H9 (cell line): ENCODE data around the gene PRKCI. TPM values are rescaled to one million over a fixed set of nuclear protein-coding genes. Genes with fewer than 3 reads are reported as not detected.

Source experiments
- DNase-seq: peaks from one replicate; pipeline ENCODE4 v3.0.0-alpha.2; 2017
- H2AFZ ChIP-seq: one replicate; pipeline ENCODE4 v1.6.1; 2013; ENCODE audit warnings: mild to moderate bottlenecking, low read length, control low read depth, moderate library complexity
- H2AK5ac ChIP-seq: 2 replicates; pipeline ENCODE4 v1.6.1; 2013; ENCODE audit warnings: low read length, control low read depth, mixed read lengths; ENCODE audit not compliant: insufficient read length
- H2BK120ac ChIP-seq: one replicate; pipeline ENCODE4 v1.6.1; 2013; ENCODE audit warnings: low read depth, mild to moderate bottlenecking, low read length, control low read depth, inconsistent platforms; ENCODE audit not compliant: poor library complexity, severe bottlenecking
- H2BK12ac ChIP-seq: 2 replicates; pipeline ENCODE4 v1.6.1; 2013; ENCODE audit warnings: low read length, control low read depth, mixed read lengths, low read depth; ENCODE audit not compliant: insufficient read length
- H2BK15ac ChIP-seq: 2 replicates; pipeline ENCODE4 v1.6.1; 2013; ENCODE audit warnings: low read depth, low read length, control low read depth
- H2BK20ac ChIP-seq: one replicate; pipeline ENCODE4 v1.6.1; 2013; ENCODE audit warnings: low read depth, mild to moderate bottlenecking, low read length, control low read depth, inconsistent platforms; ENCODE audit not compliant: poor library complexity, severe bottlenecking
- H2BK5ac ChIP-seq: 2 replicates; pipeline ENCODE4 v1.6.1; 2013; ENCODE audit warnings: low read length, control low read depth, mixed read lengths; ENCODE audit not compliant: insufficient read length
- H3K14ac ChIP-seq: 2 replicates; pipeline ENCODE4 v1.6.1; 2013; ENCODE audit warnings: low read length, control low read depth; ENCODE audit not compliant: insufficient read depth
- H3K18ac ChIP-seq: 2 replicates; pipeline ENCODE4 v1.6.1; 2013; ENCODE audit warnings: low read depth, mild to moderate bottlenecking, mixed read lengths, low read length, control low read depth; ENCODE audit not compliant: insufficient read length
- H3K23ac ChIP-seq: 2 replicates; pipeline ENCODE4 v1.6.1; 2013; ENCODE audit warnings: low read length, control low read depth, mixed read lengths, low read depth; ENCODE audit not compliant: insufficient read length
- H3K23me2 ChIP-seq: 2 replicates; pipeline ENCODE4 v1.6.1; 2013; ENCODE audit warnings: low read depth, mild to moderate bottlenecking, mixed read lengths, low read length, control low read depth; ENCODE audit not compliant: insufficient read length, poor library complexity, severe bottlenecking
- H3K27ac ChIP-seq: 2 replicates; pipeline ENCODE4 v1.5.1; 2013; ENCODE audit warnings: low read length, control low read depth, mixed read lengths, low read depth; ENCODE audit not compliant: insufficient read length
- H3K27me3 ChIP-seq: 2 replicates; pipeline ENCODE4 v1.6.1; 2013; ENCODE audit warnings: low read length, control low read depth, inconsistent platforms; ENCODE audit not compliant: insufficient read depth
- H3K4ac ChIP-seq: 2 replicates; pipeline ENCODE4 v1.6.1; 2013; ENCODE audit warnings: low read depth, mild to moderate bottlenecking, control low read depth, inconsistent platforms, low read length, moderate library complexity
- H3K4me1 ChIP-seq: 2 replicates; pipeline ENCODE4 v1.6.1; 2013; ENCODE audit warnings: low read length, control low read depth, inconsistent platforms; ENCODE audit not compliant: insufficient read depth
- H3K4me2 ChIP-seq: 2 replicates; pipeline ENCODE4 v1.6.1; 2013; ENCODE audit warnings: low read length, control low read depth, mixed read lengths; ENCODE audit not compliant: insufficient read length, insufficient read depth
- H3K56ac ChIP-seq: 2 replicates; pipeline ENCODE4 v1.6.1; 2013; ENCODE audit warnings: low read depth, mild to moderate bottlenecking, mixed read lengths, low read length, control low read depth; ENCODE audit not compliant: insufficient read length
- H3K79me1 ChIP-seq: 2 replicates; pipeline ENCODE4 v1.6.1; 2013; ENCODE audit warnings: low read depth, mild to moderate bottlenecking, moderate library complexity, low read length, control low read depth, inconsistent platforms; ENCODE audit not compliant: insufficient read depth, poor library complexity, severe bottlenecking
- H3K79me2 ChIP-seq: 2 replicates; pipeline ENCODE4 v1.6.1; 2013; ENCODE audit warnings: low read length, control low read depth, inconsistent platforms; ENCODE audit not compliant: insufficient read depth
- H3K9ac ChIP-seq: 2 replicates; pipeline ENCODE4 v1.6.1; 2013; ENCODE audit warnings: low read length, control low read depth, mixed read lengths; ENCODE audit not compliant: insufficient read length; ENCODE audit errors: extremely low read depth
- H3K9me3 ChIP-seq: one replicate; pipeline ENCODE4 v1.6.1; 2013; ENCODE audit warnings: low read depth, low read length, inconsistent platforms; ENCODE audit not compliant: control insufficient read depth
- H3T11ph ChIP-seq: one replicate; pipeline ENCODE4 v1.6.1; 2013; ENCODE audit warnings: mild to moderate bottlenecking, low read length, control low read depth, inconsistent platforms
- H4K20me1 ChIP-seq: one replicate; pipeline ENCODE4 v1.6.1; 2013; ENCODE audit not compliant: control insufficient read depth, insufficient read length, insufficient read depth
- H4K5ac ChIP-seq: 2 replicates; pipeline ENCODE4 v1.6.1; 2013; ENCODE audit warnings: low read depth, mild to moderate bottlenecking, mixed read lengths, low read length, control low read depth; ENCODE audit not compliant: insufficient read length
- H4K8ac ChIP-seq: replicated peaks from 2 replicates; pipeline ENCODE4 v1.6.1; 2013; ENCODE audit warnings: low read length, control low read depth, mixed read lengths, low read depth; ENCODE audit not compliant: insufficient read length
- H4K91ac ChIP-seq: 2 replicates; pipeline ENCODE4 v1.6.1; 2013; ENCODE audit warnings: low read depth, mild to moderate bottlenecking, moderate library complexity, mixed read lengths, low read length, control low read depth; ENCODE audit not compliant: insufficient read length
- H3K27ac Mint-ChIP-seq, 3 experiments: 2 replicates in 2 of 3; 3 replicates in 1 of 3; pipeline ENCODE4 v1.8.0; 2020 to 2021; ENCODE audit warnings: mixed read lengths in 3 of 3, mild to moderate bottlenecking in 1 of 3, moderate library complexity in 1 of 3
- H3K27me3 Mint-ChIP-seq: 2 replicates; pipeline ENCODE4 v1.8.0; 2021; ENCODE audit warnings: low read depth, mild to moderate bottlenecking, moderate library complexity, mixed read lengths
- H3K36me3 Mint-ChIP-seq, 3 experiments: 2 replicates in 2 of 3; 3 replicates in 1 of 3; pipeline ENCODE4 v1.8.0; 2020 to 2021; ENCODE audit warnings: low read depth in 3 of 3, mixed read lengths in 3 of 3; ENCODE audit not compliant: insufficient read depth in 1 of 3
- H3K4me1 Mint-ChIP-seq, 2 experiments: 2 replicates each; pipeline ENCODE4 v1.8.0; 2020; ENCODE audit warnings: mixed read lengths in 2 of 2
- H3K4me3 Mint-ChIP-seq, 2 experiments: 2 replicates in 1 of 2; 3 replicates in 1 of 2; pipeline ENCODE4 v1.8.0; 2020 to 2021; ENCODE audit warnings: mild to moderate bottlenecking in 2 of 2, mixed read lengths in 2 of 2, moderate library complexity in 1 of 2
- H3K9me3 Mint-ChIP-seq, 2 experiments: 2 replicates in 1 of 2; 3 replicates in 1 of 2; pipeline ENCODE4 v1.8.0; 2020; ENCODE audit warnings: mild to moderate bottlenecking in 2 of 2, mixed read lengths in 2 of 2, moderate library complexity in 1 of 2
- CTCF ChIP-seq: fragments of 200-600 bp; sonication (generic); conservative IDR thresholded peaks from 3 replicates; pipeline ENCODE4 v1.8.0; 2021; ENCODE audit warnings: antibody characterized with exemption, mild to moderate bottlenecking
- WGBS: extraction: QIAGEN DNeasy Blood & Tissue Kit; methylation state at CpG from one replicate; pipeline ENCODE4 v1.1.7; 2013; ENCODE audit warnings: missing lambda C conversion rate, low lambda C conversion rate, mixed read lengths; ENCODE audit not compliant: insufficient read length; ENCODE audit errors: extremely low coverage; 5-methylcytosine and 5-hydroxymethylcytosine counted together
- total RNA-seq: library from RNA; stranded (reverse); gene quantifications from 2 replicates; pipeline ENCODE4 v1.2.1, GENCODE V29; 2021

PRKCI gene
- total RNA-seq, 1 experiment from 2014 or later, result 71.1 TPM

- Histone ChIP-seq H3K27ac (no peak overlapping the region), H3K4ac (no peak overlapping the region), H4K20me1 (no peaks in the 10 kb centered on the region), H2AK5ac (no peak overlapping the region), H3K23ac (no peak overlapping the region), H3K4me1 (no peaks in the 10 kb centered on the region), H3K4me2 (no peak overlapping the region), H2BK20ac (no peak overlapping the region), H4K5ac (no peak overlapping the region), H2AFZ (no peak overlapping the region), H3T11ph (no peak overlapping the region), H3K9ac (no peak overlapping the region), H2BK15ac (no peak overlapping the region), H2BK12ac (no peak overlapping the region), H3K23me2 (no peaks in the 10 kb centered on the region), H3K79me2 (no peaks in the 10 kb centered on the region), H3K18ac (no peak overlapping the region), H2BK120ac (no peak overlapping the region), H3K27me3 (no peaks in the 10 kb centered on the region), H4K8ac (no peak overlapping the region), H3K56ac (no peak overlapping the region), H3K14ac (no peak overlapping the region), H2BK5ac (no peak overlapping the region), H3K9me3 (no peaks in the 10 kb centered on the region), H4K91ac (no peak overlapping the region), H3K79me1 (no peaks in the 10 kb centered on the region)
- Mint-ChIP-seq H3K36me3 (peaks cover 22 to 69% (median 47%) of the 10 kb centered on the region in 3 experiments), H3K4me3 (no peak overlapping the region), H3K4me1 (no peaks in the 10 kb centered on the region), H3K9me3 (no peaks in the 10 kb centered on the region), H3K27ac (peak overlapping the region in 1 of 3 experiments; percentile 22; a peak in 1 of 7 replicates), H3K27me3 (no peaks in the 10 kb centered on the region)
- no peak for TF ChIP-seq CTCF
- DNase-seq, result no peak
- WGBS, result no CpG with 5 or more reads among the region's 11 CpGs
Observed at GRCh38 chr3:170270282-170270881, 48.2 kb downstream of the PRKCI start.
